ENCODE data around the gene CFI.

CFI gene

DNA sequence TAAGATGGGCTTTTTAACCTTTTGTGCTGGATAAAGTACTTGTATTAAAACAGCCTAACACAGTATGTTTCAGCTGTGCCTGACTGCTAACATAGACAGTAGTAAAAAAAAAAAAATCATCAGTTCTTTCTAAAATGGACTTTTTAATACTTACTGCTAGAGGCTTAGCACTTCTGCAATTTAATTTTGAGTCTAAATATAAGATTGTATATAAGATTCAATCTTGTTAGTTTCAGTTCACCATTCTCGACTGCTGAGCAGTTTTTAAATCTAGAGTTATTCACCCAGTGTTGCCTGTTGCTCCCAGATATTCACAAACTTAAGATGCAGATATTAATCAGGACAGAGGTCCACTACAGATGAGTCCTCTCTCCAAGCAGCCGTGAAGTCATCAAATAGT is 78.7 kb downstream of the CFI start:
- TF ChIP-seq POLR2AphosphoS5 (IDR thresholded peaks at IDR 0.05; ENCODE audit: low read depth, low read length): no peak
- TF ChIP-seq FOXP2 (optimal IDR thresholded peaks at IDR 0.05; ENCODE audit: borderline replicate concordance, extremely low read depth, extremely low read length, insufficient read depth): no peak
- TF ChIP-seq TAF1 (IDR thresholded peaks at IDR 0.05; ENCODE audit: borderline replicate concordance, insufficient read depth, low read length): no peak
- no peak for TF ChIP-seq REST (IDR thresholded peaks at IDR 0.05; ENCODE audit: insufficient read depth in 1 of 2, low read depth in 2 of 2, low read length in 2 of 2)
- TF ChIP-seq SIN3A (IDR thresholded peaks at IDR 0.05; ENCODE audit: borderline replicate concordance, insufficient read depth, low read length): no peak

- TF ChIP-seq SIN3A (IDR thresholded peaks at IDR 0.05; ENCODE audit: borderline replicate concordance, insufficient read depth, low read length): no peak
- no peak for TF ChIP-seq REST (IDR thresholded peaks at IDR 0.05; ENCODE audit: insufficient read depth in 1 of 2, low read depth in 2 of 2, low read length in 2 of 2)
- TF ChIP-seq TAF1 (IDR thresholded peaks at IDR 0.05; ENCODE audit: borderline replicate concordance, insufficient read depth, low read length): no peak
- no peak for TF ChIP-seq POLR2AphosphoS5 (IDR thresholded peaks at IDR 0.05; ENCODE audit: low read depth, low read length)
- no peak for TF ChIP-seq FOXP2 (optimal IDR thresholded peaks at IDR 0.05; ENCODE audit: borderline replicate concordance, extremely low read depth, extremely low read length, insufficient read depth)
Observed at GRCh38 chr4:109722357-109722756, 79.4 kb downstream of the CFI start.

GRCh38 chr4:109721033-109721432 is 80.8 kb downstream of the CFI start:
- TF ChIP-seq REST (IDR thresholded peaks at IDR 0.05; ENCODE audit: insufficient read depth in 1 of 2, low read depth in 2 of 2, low read length in 2 of 2) (no peak), FOXP2 (optimal IDR thresholded peaks at IDR 0.05; ENCODE audit: borderline replicate concordance, extremely low read depth, extremely low read length, insufficient read depth) (no peak), SIN3A (IDR thresholded peaks at IDR 0.05; ENCODE audit: borderline replicate concordance, insufficient read depth, low read length) (no peak), TAF1 (IDR thresholded peaks at IDR 0.05; ENCODE audit: borderline replicate concordance, insufficient read depth, low read length) (no peak), POLR2AphosphoS5 (IDR thresholded peaks at IDR 0.05; ENCODE audit: low read depth, low read length) (no peak)

DNA sequence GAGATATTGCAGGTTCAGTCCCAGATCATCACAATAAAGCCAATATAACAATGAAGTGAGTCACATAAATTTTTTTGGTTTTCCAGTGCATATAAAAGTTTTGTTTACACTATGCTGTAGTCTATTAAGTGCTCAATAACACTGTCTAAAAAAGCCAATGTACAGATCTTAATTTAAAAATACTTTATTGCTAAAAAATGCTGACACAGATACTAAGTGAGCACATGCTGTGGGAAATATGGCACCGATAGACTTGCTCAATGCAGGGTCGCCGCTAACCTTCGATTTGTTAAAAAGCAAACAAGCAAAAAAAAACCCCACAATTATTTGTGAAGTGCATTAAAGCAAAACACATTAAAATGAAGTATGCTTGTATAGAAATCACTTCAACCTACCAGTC is 82.2 kb downstream of the CFI start:
- TF ChIP-seq POLR2AphosphoS5 (IDR thresholded peaks at IDR 0.05; ENCODE audit: low read depth, low read length): no peak
- no peak for TF ChIP-seq TAF1 (IDR thresholded peaks at IDR 0.05; ENCODE audit: borderline replicate concordance, insufficient read depth, low read length)
- no peak for TF ChIP-seq REST (IDR thresholded peaks at IDR 0.05; ENCODE audit: insufficient read depth in 1 of 2, low read depth in 2 of 2, low read length in 2 of 2)
- TF ChIP-seq SIN3A (IDR thresholded peaks at IDR 0.05; ENCODE audit: borderline replicate concordance, insufficient read depth, low read length): no peak
- TF ChIP-seq FOXP2 (optimal IDR thresholded peaks at IDR 0.05; ENCODE audit: borderline replicate concordance, extremely low read depth, extremely low read length, insufficient read depth): no peak

- TF ChIP-seq REST (IDR thresholded peaks at IDR 0.05; ENCODE audit: insufficient read depth in 1 of 2, low read depth in 2 of 2, low read length in 2 of 2) (no peak), POLR2AphosphoS5 (IDR thresholded peaks at IDR 0.05; ENCODE audit: low read depth, low read length) (no peak), TAF1 (IDR thresholded peaks at IDR 0.05; ENCODE audit: borderline replicate concordance, insufficient read depth, low read length) (no peak), SIN3A (IDR thresholded peaks at IDR 0.05; ENCODE audit: borderline replicate concordance, insufficient read depth, low read length) (no peak), FOXP2 (optimal IDR thresholded peaks at IDR 0.05; ENCODE audit: borderline replicate concordance, extremely low read depth, extremely low read length, insufficient read depth) (no peak)
Observed at GRCh38 chr4:109718759-109719158, 83.0 kb downstream of the CFI start.

Data from PFSK-1 (cell line).